HG02571 (cell line): ENCODE measurements around the gene USH2A.
A peak's percentile ranks its signal among the peaks of the same experiment; 100 is the strongest.

ENCODE experiments used
- ATAC-seq: cut with Tn5 transposase; IDR thresholded peaks from one replicate; pipeline ENCODE4 v1.9.1; 2021; ENCODE audit warnings: mild to moderate bottlenecking, moderate library complexity; ENCODE audit not compliant: unreplicated experiment

USH2A gene

GRCh38 chr1:215744419-215744818 is 678.8 kb downstream of the USH2A start:
- ATAC-seq: no peak

- ATAC-seq: no peak
These were observed 684.2 kb downstream of the USH2A start for GRCh38 chr1:215739025-215739424.

GRCh38 chr1:215731699-215732098 is 691.5 kb downstream of the USH2A start:
- no peak for ATAC-seq

- ATAC-seq: no peak
These were observed 692.6 kb downstream of the USH2A start for GRCh38 chr1:215730600-215730999.

- no peak for ATAC-seq
These were observed 695.1 kb downstream of the USH2A start for GRCh38 chr1:215728169-215728568.

- ATAC-seq: no peak
These were observed 703.1 kb downstream of the USH2A start for GRCh38 chr1:215720126-215720525.

GRCh38 chr1:215719552-215719951 is 703.7 kb downstream of the USH2A start:
- no peak for ATAC-seq

- ATAC-seq: no peak
These were observed 704.5 kb downstream of the USH2A start for GRCh38 chr1:215718575-215719287.

GRCh38 chr1:215717677-215718426 is 705.4 kb downstream of the USH2A start:
- ATAC-seq: no peak

GRCh38 chr1:215710899-215711225 is 712.4 kb downstream of the USH2A start:
- no peak for ATAC-seq

GRCh38 chr1:215710036-215710898 is 713.0 kb downstream of the USH2A start:
- peak; percentile 78 for ATAC-seq

GRCh38 chr1:215704089-215704860 is 719.0 kb downstream of the USH2A start:
- no peak for ATAC-seq

GRCh38 chr1:215682232-215682631 is 741.0 kb downstream of the USH2A start:
- ATAC-seq: no peak

GRCh38 chr1:215681041-215681440 is 742.2 kb downstream of the USH2A start:
- no peak for ATAC-seq

- no peak for ATAC-seq
These were observed 744.0 kb downstream of the USH2A start for GRCh38 chr1:215679231-215679630.

GRCh38 chr1:215677112-215677511 is 746.1 kb downstream of the USH2A start:
- ATAC-seq: no peak

GRCh38 chr1:215673943-215674342 is 749.3 kb downstream of the USH2A start:
- ATAC-seq: no peak

GRCh38 chr1:215672482-215672881 is 750.8 kb downstream of the USH2A start:
- no peak for ATAC-seq

- no peak for ATAC-seq
These were observed 753.3 kb downstream of the USH2A start for GRCh38 chr1:215669806-215670491.

GRCh38 chr1:215667761-215668160 is 755.5 kb downstream of the USH2A start:
- no peak for ATAC-seq
